SU-DHL-6 (cell line): ENCODE measurements around the gene CCDC85A.

Experiments
- H2AFZ ChIP-seq: fragments of 200-600 bp; sonication (generic); 2 replicates; pipeline ENCODE4 v1.6.1; 2014; ENCODE audit warnings: low read depth, mild to moderate bottlenecking, moderate library complexity, mixed read lengths, antibody characterized with exemption, low read length; ENCODE audit not compliant: severe bottlenecking
- H3F3A ChIP-seq: fragments of 200-600 bp; shearing (Covaris generic); 2 replicates; pipeline ENCODE4 v1.6.0; 2016; ENCODE audit warnings: antibody characterized with exemption, mild to moderate bottlenecking; ENCODE audit not compliant: insufficient read depth
- H3K27ac ChIP-seq: fragments of 200-600 bp; sonication (generic); 2 replicates; pipeline ENCODE4 v1.5.1; 2016; ENCODE audit warnings: low read depth, mild to moderate bottlenecking, low read length, moderate library complexity, mixed read lengths
- H3K27me3 ChIP-seq: fragments of 200-600 bp; sonication (generic), shearing (Covaris generic); 2 replicates; pipeline ENCODE4 v1.6.0; 2014; ENCODE audit warnings: mild to moderate bottlenecking, low read length
- H3K36me3 ChIP-seq: fragments of 200-600 bp; sonication (generic); 2 replicates; pipeline ENCODE4 v1.6.1; 2014; ENCODE audit warnings: mild to moderate bottlenecking, low read length, mixed read lengths
- H3K4me2 ChIP-seq: fragments of 300-600, 200-600 bp; shearing (Covaris generic), sonication (generic); 2 replicates; pipeline ENCODE4 v1.6.0; 2014; ENCODE audit warnings: low read length, low read depth, mild to moderate bottlenecking; ENCODE audit not compliant: poor library complexity, severe bottlenecking
- H3K4me3 ChIP-seq: fragments of 200-600 bp; sonication (generic); 2 replicates; pipeline ENCODE4 v1.5.1; 2014; ENCODE audit warnings: antibody characterized with exemption, low read length, mild to moderate bottlenecking, mixed read lengths; ENCODE audit not compliant: insufficient read depth, poor library complexity, severe bottlenecking
- H3K79me2 ChIP-seq: fragments of 200-600 bp; sonication (generic); 2 replicates; pipeline ENCODE4 v1.6.1; 2014; ENCODE audit warnings: mild to moderate bottlenecking, low read length, moderate library complexity; ENCODE audit not compliant: insufficient read depth
- H3K9ac ChIP-seq: fragments of 200-600 bp; sonication (generic); 2 replicates; pipeline ENCODE4 v1.7.0; 2014; ENCODE audit warnings: mild to moderate bottlenecking, low read length
- H3K9me2 ChIP-seq: fragments of 200-600 bp; sonication (generic); replicated peaks from 2 replicates; pipeline ENCODE4 v1.6.1; 2014; ENCODE audit warnings: low read length; ENCODE audit not compliant: insufficient read depth
- H3K9me3 ChIP-seq: fragments of 200-600 bp; sonication (generic); 2 replicates; pipeline ENCODE4 v1.6.1; 2014; ENCODE audit warnings: low read length, mixed read lengths; ENCODE audit not compliant: insufficient read depth
- H4K20me1 ChIP-seq: fragments of 200-600 bp; sonication (generic); 2 replicates; pipeline ENCODE4 v1.6.1; 2014; ENCODE audit warnings: low read depth, mild to moderate bottlenecking, antibody characterized with exemption, low read length, moderate library complexity, mixed read lengths
- EZH2phosphoT487 ChIP-seq: fragments of 200-600 bp; sonication (generic), shearing (Covaris generic); conservative IDR thresholded peaks from 2 replicates; pipeline ENCODE4 v1.6.1; 2018; ENCODE audit warnings: mild to moderate bottlenecking, antibody characterized with exemption, low read length, moderate library complexity, mixed read lengths
- TF ChIP-seq, protein P1 (sequence below): fragments of 200-600 bp; sonication (generic); IDR thresholded peaks from one replicate; pipeline ENCODE4 v1.5.1; 2017; ENCODE audit warnings: antibody characterized with exemption, mild to moderate bottlenecking, low read length, moderate library complexity; ENCODE audit not compliant: insufficient read depth, poor library complexity, severe bottlenecking

Gene CCDC85A

DNA sequence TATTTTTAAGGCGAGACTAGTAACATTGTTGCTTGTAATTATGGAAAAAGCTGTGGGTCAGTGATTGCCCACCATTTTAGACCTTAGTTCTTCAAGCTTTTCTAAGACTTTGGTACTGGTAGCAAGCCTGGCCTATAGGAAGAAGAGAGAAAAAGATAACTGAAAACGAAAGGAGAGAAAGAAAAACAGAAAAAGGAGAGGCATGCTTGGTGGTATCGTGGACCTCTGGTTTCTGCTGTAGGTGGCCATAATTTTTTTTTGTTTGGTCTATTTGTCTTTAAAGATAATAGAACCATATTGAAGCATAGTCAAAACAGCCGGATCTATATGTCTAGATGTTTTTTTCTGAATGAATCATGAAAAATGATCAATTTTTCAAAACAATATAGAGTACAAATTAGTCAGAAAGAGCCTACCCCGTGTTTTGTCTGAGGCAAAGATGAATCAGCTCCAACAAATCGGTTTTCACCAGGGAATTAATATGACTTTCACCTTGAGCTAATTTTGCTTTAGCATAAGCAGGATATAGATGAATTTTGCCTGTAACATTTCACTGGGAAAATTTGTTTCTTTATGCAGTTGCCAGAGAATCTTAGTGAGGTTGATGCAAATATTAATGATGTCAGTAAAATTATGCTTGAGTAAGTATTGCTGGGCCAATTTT lies 45.7 kb downstream of the CCDC85A start:
- no peak overlapping the region for H3K4me2 ChIP-seq
- no peaks in the 10 kb centered on the region for H3F3A ChIP-seq
- H3K79me2 ChIP-seq: no peaks in the 10 kb centered on the region
- no peak for TF ChIP-seq EZH2phosphoT487
- TF ChIP-seq, protein P1, sequence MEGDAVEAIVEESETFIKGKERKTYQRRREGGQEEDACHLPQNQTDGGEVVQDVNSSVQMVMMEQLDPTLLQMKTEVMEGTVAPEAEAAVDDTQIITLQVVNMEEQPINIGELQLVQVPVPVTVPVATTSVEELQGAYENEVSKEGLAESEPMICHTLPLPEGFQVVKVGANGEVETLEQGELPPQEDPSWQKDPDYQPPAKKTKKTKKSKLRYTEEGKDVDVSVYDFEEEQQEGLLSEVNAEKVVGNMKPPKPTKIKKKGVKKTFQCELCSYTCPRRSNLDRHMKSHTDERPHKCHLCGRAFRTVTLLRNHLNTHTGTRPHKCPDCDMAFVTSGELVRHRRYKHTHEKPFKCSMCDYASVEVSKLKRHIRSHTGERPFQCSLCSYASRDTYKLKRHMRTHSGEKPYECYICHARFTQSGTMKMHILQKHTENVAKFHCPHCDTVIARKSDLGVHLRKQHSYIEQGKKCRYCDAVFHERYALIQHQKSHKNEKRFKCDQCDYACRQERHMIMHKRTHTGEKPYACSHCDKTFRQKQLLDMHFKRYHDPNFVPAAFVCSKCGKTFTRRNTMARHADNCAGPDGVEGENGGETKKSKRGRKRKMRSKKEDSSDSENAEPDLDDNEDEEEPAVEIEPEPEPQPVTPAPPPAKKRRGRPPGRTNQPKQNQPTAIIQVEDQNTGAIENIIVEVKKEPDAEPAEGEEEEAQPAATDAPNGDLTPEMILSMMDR: no peak
- no peak overlapping the region for H3K27ac ChIP-seq
- no peaks in the 10 kb centered on the region for H4K20me1 ChIP-seq
- no peaks in the 10 kb centered on the region for H3K9me2 ChIP-seq
- no peak overlapping the region for H2AFZ ChIP-seq
- H3K9me3 ChIP-seq: no peaks in the 10 kb centered on the region
- no peak overlapping the region for H3K4me3 ChIP-seq
- H3K9ac ChIP-seq: no peak overlapping the region
- H3K27me3 ChIP-seq: no peaks in the 10 kb centered on the region
- no peaks in the 10 kb centered on the region for H3K36me3 ChIP-seq

DNA sequence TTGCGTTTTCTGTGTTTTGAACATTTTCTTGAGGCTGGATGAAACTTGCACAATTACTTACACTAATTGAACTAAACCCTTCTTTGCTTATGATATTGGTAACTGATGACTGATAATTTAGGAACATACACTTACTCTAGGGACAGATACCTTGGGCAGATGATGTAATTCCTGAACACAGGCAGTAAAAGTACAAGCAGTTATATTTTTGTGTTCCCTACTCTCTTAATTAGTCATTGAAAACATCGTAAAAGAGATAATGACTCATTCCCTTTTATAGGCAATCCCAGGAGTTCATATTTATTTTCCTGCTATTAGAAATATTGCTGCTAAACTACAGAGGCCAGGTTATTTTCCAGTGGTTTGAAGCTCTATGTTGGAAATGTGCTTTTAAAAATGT lies 46.4 kb downstream of the CCDC85A start:
- no peak overlapping the region for H3K9ac ChIP-seq

DNA sequence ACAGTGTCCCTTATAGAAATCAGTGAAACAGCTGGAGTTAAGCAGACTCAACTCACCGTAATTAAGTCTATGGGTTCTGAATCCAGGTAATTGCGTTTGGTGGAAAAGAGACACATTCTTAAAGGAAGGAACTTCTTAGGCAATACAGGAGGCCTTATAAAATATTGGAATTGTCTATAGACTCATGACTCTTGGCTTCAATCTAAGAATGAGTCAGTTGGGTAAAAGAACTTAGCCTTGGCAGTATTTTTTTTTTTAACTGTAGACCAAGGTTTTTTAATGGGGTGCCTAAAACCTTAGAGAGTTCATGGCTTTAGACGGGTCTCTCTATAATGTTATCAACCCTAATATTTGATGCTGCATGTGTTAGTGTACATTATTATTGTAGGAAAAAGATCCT lies 47.6 kb downstream of the CCDC85A start:
- Histone ChIP-seq H3F3A (no peaks in the 10 kb centered on the region), H2AFZ (no peak overlapping the region), H3K27me3 (no peaks in the 10 kb centered on the region; the same call in 1 of the 2 replicates), H4K20me1 (no peaks in the 10 kb centered on the region), H3K9ac (no peak overlapping the region), H3K4me3 (no peak overlapping the region), H3K36me3 (no peaks in the 10 kb centered on the region), H3K27ac (no peak overlapping the region), H3K9me3 (no peaks in the 10 kb centered on the region), H3K4me2 (no peak overlapping the region), H3K9me2 (no peaks in the 10 kb centered on the region), H3K79me2 (no peaks in the 10 kb centered on the region)
- TF ChIP-seq, protein P1: no peak
- TF ChIP-seq EZH2phosphoT487: no peak

More for the DNA sequence above, 46.4 kb downstream of the CCDC85A start:
- Histone ChIP-seq H3K36me3 (no peaks in the 10 kb centered on the region), H3K27ac (no peak overlapping the region), H3F3A (no peaks in the 10 kb centered on the region), H3K4me3 (no peak overlapping the region), H4K20me1 (no peaks in the 10 kb centered on the region), H2AFZ (no peak overlapping the region), H3K79me2 (no peaks in the 10 kb centered on the region), H3K9me2 (no peaks in the 10 kb centered on the region), H3K9me3 (no peaks in the 10 kb centered on the region), H3K4me2 (no peak overlapping the region), H3K27me3 (no peaks in the 10 kb centered on the region)
- no peak for TF ChIP-seq EZH2phosphoT487
- TF ChIP-seq, protein P1: no peak
